Prostate gland (tissue), 2 donors: ENCODE data around the gene FAM53B.

ENCODE experiments used
- POLR2AphosphoS5 ChIP-seq: sonication (generic); formaldehyde crosslinking; IDR thresholded peaks from one replicate; pipeline ENCODE4 v1.6.1; 2017; ENCODE audit warnings: antibody characterized with exemption
- TF ChIP-seq, protein P1 (sequence below), 4 experiments: fragments of 200-600 bp in 2 of 4; fragments of 450-650 bp in 2 of 4; sonication (generic) in 2 of 4; IDR thresholded peaks; 1 replicate in 3 of 4; 2 replicates in 1 of 4; pipeline ENCODE4 v1.5.1; 2016 to 2019; ENCODE audit warnings: antibody characterized with exemption in 4 of 4, mild to moderate bottlenecking in 2 of 4, moderate library complexity in 2 of 4

DNA sequence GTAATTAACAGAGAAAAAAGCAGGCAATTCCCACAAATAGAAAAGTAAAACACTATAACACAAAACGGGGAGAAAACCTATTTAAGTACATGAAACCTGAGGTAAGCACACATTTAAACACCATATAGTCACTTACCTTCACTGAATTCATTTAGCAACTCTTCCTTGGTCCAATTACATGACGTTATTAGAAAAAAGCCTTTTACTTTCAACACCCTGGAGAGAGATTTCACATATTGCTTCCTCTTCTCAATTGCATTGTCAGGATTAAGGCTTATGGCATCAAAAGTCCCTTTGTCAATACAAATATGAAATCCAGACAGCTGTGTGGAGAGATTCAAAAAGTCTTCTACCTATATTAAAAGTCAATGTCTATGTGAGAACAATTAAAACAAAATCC, 21.1 kb upstream of the FAM53B start:
- TF ChIP-seq, protein P1, sequence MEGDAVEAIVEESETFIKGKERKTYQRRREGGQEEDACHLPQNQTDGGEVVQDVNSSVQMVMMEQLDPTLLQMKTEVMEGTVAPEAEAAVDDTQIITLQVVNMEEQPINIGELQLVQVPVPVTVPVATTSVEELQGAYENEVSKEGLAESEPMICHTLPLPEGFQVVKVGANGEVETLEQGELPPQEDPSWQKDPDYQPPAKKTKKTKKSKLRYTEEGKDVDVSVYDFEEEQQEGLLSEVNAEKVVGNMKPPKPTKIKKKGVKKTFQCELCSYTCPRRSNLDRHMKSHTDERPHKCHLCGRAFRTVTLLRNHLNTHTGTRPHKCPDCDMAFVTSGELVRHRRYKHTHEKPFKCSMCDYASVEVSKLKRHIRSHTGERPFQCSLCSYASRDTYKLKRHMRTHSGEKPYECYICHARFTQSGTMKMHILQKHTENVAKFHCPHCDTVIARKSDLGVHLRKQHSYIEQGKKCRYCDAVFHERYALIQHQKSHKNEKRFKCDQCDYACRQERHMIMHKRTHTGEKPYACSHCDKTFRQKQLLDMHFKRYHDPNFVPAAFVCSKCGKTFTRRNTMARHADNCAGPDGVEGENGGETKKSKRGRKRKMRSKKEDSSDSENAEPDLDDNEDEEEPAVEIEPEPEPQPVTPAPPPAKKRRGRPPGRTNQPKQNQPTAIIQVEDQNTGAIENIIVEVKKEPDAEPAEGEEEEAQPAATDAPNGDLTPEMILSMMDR (IDR thresholded peaks at IDR 0.05): no peak
- no peak for TF ChIP-seq POLR2AphosphoS5
